Hepatocyte (in vitro differentiated cells): ENCODE results near the gene DEPDC5. TPM values are rescaled to one million over a fixed set of nuclear protein-coding genes. Genes with fewer than 3 reads are reported as not detected.
"Not testable (repeated sequence)": the region's sequence is repeated elsewhere in the genome, so short reads cannot be mapped to it uniquely, and the experiment has no call there.

Experiments
- DNase-seq: peaks from one replicate; pipeline ENCODE4 v3.0.0-alpha.2; 2016; ENCODE audit warnings: low spot score
- H2AFZ ChIP-seq: fragments of 200-600 bp; sonication (generic); 2 replicates; pipeline ENCODE4 v1.6.0; 2016; ENCODE audit warnings: antibody characterized with exemption, mild to moderate bottlenecking
- H3K27ac ChIP-seq: fragments of 200-600 bp; sonication (generic); 2 replicates; pipeline ENCODE4 v1.5.1; 2016; ENCODE audit warnings: mild to moderate bottlenecking
- H3K27me3 ChIP-seq: fragments of 200-600 bp; sonication (generic); 2 replicates; pipeline ENCODE4 v1.6.1; 2016
- H3K36me3 ChIP-seq: fragments of 200-600 bp; sonication (generic); replicated peaks from 2 replicates; pipeline ENCODE4 v1.5.1; 2016; ENCODE audit warnings: low read depth; ENCODE audit not compliant: insufficient read depth
- H3K4me1 ChIP-seq: fragments of 200-600 bp; sonication (generic); 2 replicates; pipeline ENCODE4 v1.5.1; 2016; ENCODE audit warnings: mild to moderate bottlenecking, moderate library complexity; ENCODE audit not compliant: insufficient read depth
- H3K4me2 ChIP-seq: fragments of 200-600 bp; sonication (generic); 2 replicates; pipeline ENCODE4 v1.6.0; 2016
- H3K4me3 ChIP-seq: fragments of 200-600 bp; sonication (generic); 2 replicates; pipeline ENCODE4 v1.5.1; 2016; ENCODE audit warnings: mild to moderate bottlenecking
- H3K79me2 ChIP-seq: fragments of 200-600 bp; sonication (generic); 2 replicates; pipeline ENCODE4 v1.6.0; 2017; ENCODE audit warnings: mild to moderate bottlenecking
- H3K9me2 ChIP-seq: fragments of 200-600 bp; sonication (generic); replicated peaks from 2 replicates; pipeline ENCODE4 v1.6.0; 2017; ENCODE audit warnings: mild to moderate bottlenecking; ENCODE audit not compliant: insufficient read depth
- H3K9me3 ChIP-seq: fragments of 200-600 bp; sonication (generic); 2 replicates; pipeline ENCODE4 v1.5.1; 2016; ENCODE audit warnings: low read depth, mild to moderate bottlenecking
- H4K20me1 ChIP-seq: fragments of 200-600 bp; sonication (generic); 2 replicates; pipeline ENCODE4 v1.6.0; 2016; ENCODE audit warnings: mild to moderate bottlenecking; ENCODE audit not compliant: insufficient read depth, poor library complexity, severe bottlenecking
- EZH2 ChIP-seq: fragments of 200-600 bp; sonication (generic); IDR thresholded peaks from 2 replicates; pipeline ENCODE4 v1.6.1; 2016; ENCODE audit warnings: antibody characterized with exemption, mild to moderate bottlenecking, borderline replicate concordance
- EZH2phosphoT487 ChIP-seq: fragments of 200-600 bp; sonication (generic); IDR thresholded peaks from one replicate; pipeline ENCODE4 v1.6.1; 2018; ENCODE audit warnings: antibody characterized with exemption, mild to moderate bottlenecking, low read depth, moderate library complexity; ENCODE audit not compliant: unreplicated experiment, severe bottlenecking
- WGBS: methylation state at CpG from one replicate; pipeline ENCODE4 v1.1.6; 2016; ENCODE audit warnings: low lambda C conversion rate; ENCODE audit errors: missing lambda C conversion rate; 5-methylcytosine and 5-hydroxymethylcytosine counted together
- polyA plus RNA-seq: library from polyadenylated mRNA; unstranded; fragments of >200 nt; fragmentation: Nextera tagmentation; extraction: Ambion mirVana; gene quantifications from 2 replicates; pipeline ENCODE4 v1.2.1, GENCODE V29; 2016
- total RNA-seq: library from RNA; depleted of rRNA; stranded (reverse); fragments of >200 nt; gene quantifications from 2 replicates; pipeline ENCODE4 v1.2.3, GENCODE V29; 2014
- TF ChIP-seq, protein P1 (sequence below): fragments of 200-600 bp; sonication (generic); IDR thresholded peaks from 2 replicates; pipeline ENCODE4 v1.5.1; 2016; ENCODE audit warnings: antibody characterized with exemption, mild to moderate bottlenecking; ENCODE audit not compliant: poor library complexity

Gene DEPDC5
- total RNA-seq (14.5 and 15.9 TPM in 2 replicates), polyA plus RNA-seq (12.9 and 14.7 TPM in 2 replicates)

- peak; percentile 98 for DNase-seq
- peaks cover 26% of the 10 kb centered on the region for H3K79me2 ChIP-seq
- H3K9me2 ChIP-seq = no peaks in the 10 kb centered on the region
- H3K9me3 ChIP-seq = no peaks in the 10 kb centered on the region
- no peaks in the 10 kb centered on the region for H3K27me3 ChIP-seq
- WGBS = 3% methylated on average over 44 of the region's 65 CpGs
- no peak for TF ChIP-seq EZH2phosphoT487
- TF ChIP-seq, protein P1, sequence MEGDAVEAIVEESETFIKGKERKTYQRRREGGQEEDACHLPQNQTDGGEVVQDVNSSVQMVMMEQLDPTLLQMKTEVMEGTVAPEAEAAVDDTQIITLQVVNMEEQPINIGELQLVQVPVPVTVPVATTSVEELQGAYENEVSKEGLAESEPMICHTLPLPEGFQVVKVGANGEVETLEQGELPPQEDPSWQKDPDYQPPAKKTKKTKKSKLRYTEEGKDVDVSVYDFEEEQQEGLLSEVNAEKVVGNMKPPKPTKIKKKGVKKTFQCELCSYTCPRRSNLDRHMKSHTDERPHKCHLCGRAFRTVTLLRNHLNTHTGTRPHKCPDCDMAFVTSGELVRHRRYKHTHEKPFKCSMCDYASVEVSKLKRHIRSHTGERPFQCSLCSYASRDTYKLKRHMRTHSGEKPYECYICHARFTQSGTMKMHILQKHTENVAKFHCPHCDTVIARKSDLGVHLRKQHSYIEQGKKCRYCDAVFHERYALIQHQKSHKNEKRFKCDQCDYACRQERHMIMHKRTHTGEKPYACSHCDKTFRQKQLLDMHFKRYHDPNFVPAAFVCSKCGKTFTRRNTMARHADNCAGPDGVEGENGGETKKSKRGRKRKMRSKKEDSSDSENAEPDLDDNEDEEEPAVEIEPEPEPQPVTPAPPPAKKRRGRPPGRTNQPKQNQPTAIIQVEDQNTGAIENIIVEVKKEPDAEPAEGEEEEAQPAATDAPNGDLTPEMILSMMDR = no peak
- TF ChIP-seq EZH2 = no peak
- H2AFZ ChIP-seq = peak within 1 kb of the TSS; percentile 73
- no peaks in the 10 kb centered on the region for H4K20me1 ChIP-seq
- peak within 1 kb of the TSS; percentile 98 for H3K27ac ChIP-seq
- no peaks in the 10 kb centered on the region for H3K36me3 ChIP-seq
- peaks cover 16% of the 10 kb centered on the region for H3K4me1 ChIP-seq
- peak within 1 kb of the TSS; percentile 35 for H3K4me3 ChIP-seq
- H3K4me2 ChIP-seq = peak within 1 kb of the TSS; percentile 86
Observed at GRCh38 chr22:31753634-31754501, at the start of gene DEPDC5. Gene DEPDC5, plus strand, starts transcription at chr22:31754019. Its CDS starts 903 bp downstream, at chr22:31754922.

DNA sequence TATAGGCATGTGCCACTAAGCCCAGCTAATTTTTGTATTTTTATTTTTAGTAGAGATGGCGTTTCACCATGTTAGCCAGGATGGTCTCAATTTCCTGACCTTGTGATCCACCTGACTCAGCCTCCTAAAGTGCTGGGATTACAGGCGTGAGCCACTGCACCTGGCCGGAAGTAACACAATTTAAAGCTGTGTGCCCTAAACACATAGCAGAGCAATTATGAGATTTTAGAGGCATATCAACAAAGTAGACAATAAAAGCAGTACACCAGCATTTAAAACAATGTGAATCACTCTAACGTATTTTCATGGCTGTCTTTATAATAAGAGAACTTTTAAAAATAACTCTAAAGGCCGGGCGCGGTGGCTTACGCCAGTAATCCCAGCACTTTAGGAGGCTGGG lies 46.3 kb upstream of the DEPDC5 start:
- 95% methylated on average over 8 of the region's 8 CpGs for WGBS
- TF ChIP-seq EZH2 (no peak), EZH2phosphoT487 (no peak)
- TF ChIP-seq, protein P1 = no peak
- no peaks in the 10 kb centered on the region for H4K20me1 ChIP-seq
- H3K4me3 ChIP-seq = no peak overlapping the region
- H3K9me3 ChIP-seq = no peaks in the 10 kb centered on the region
- H3K4me1 ChIP-seq = no peaks in the 10 kb centered on the region
- H3K27ac ChIP-seq = no peak overlapping the region
- H2AFZ ChIP-seq = no peak overlapping the region
- no peaks in the 10 kb centered on the region for H3K36me3 ChIP-seq
- H3K27me3 ChIP-seq = no peaks in the 10 kb centered on the region
- no peak overlapping the region for H3K4me2 ChIP-seq
- H3K9me2 ChIP-seq = no peaks in the 10 kb centered on the region
- DNase-seq = no peak
- H3K79me2 ChIP-seq = no peaks in the 10 kb centered on the region

- not testable (repeated sequence) for H4K20me1 ChIP-seq, H3K79me2 ChIP-seq, H3K9me2 ChIP-seq, H3K4me2 ChIP-seq, H2AFZ ChIP-seq, H3K27me3 ChIP-seq, H3K9me3 ChIP-seq, H3K36me3 ChIP-seq, H3K27ac ChIP-seq, H3K4me3 ChIP-seq, H3K4me1 ChIP-seq, DNase-seq
- WGBS = 97% methylated on average over 12 of the region's 12 CpGs
Observed at GRCh38 chr22:31711226-31711625, 42.6 kb upstream of the DEPDC5 start.

- Histone ChIP-seq H3K4me1 (no peaks in the 10 kb centered on the region), H3K4me2 (no peak overlapping the region), H3K9me3 (no peaks in the 10 kb centered on the region), H3K27me3 (no peaks in the 10 kb centered on the region), H4K20me1 (no peaks in the 10 kb centered on the region), H2AFZ (no peak overlapping the region), H3K36me3 (peaks cover 16% of the 10 kb centered on the region), H3K27ac (no peak overlapping the region), H3K79me2 (peaks cover 9% of the 10 kb centered on the region), H3K9me2 (no peaks in the 10 kb centered on the region), H3K4me3 (no peak overlapping the region)
- 73% methylated on average over 5 of the region's 5 CpGs for WGBS
- TF ChIP-seq EZH2phosphoT487 (no peak), EZH2 (no peak)
- TF ChIP-seq, protein P1 = no peak
- no peak for DNase-seq
Observed at GRCh38 chr22:31715147-31715778, 38.6 kb upstream of the DEPDC5 start.
